ENCODE data around the gene ATP5PF. TPM values are rescaled to one million over a fixed set of nuclear protein-coding genes. Genes with fewer than 3 reads are reported as not detected.
A peak's percentile ranks its signal among the peaks of the same experiment; 100 is the strongest.
"Not testable (repeated sequence)": the region's sequence is repeated elsewhere in the genome, so short reads cannot be mapped to it uniquely, and the experiment has no call there.

ATP5PF gene
- total RNA-seq, 4 donors from 2014 or later = 105 to 213 (median 136) TPM

- no peaks in the 10 kb centered on the region for H3K9me3 ChIP-seq
- H3K4me1 ChIP-seq = peaks cover 55 to 65% (median 61%) of the 10 kb centered on the region in 4 donors
- 7% methylated on average over 13 of the region's 30 CpGs for WGBS
- DNase-seq (ENCODE audit: extremely low spot score) = no peak
- peak overlapping the region; percentile 95 to 99 (median 97) for H3K27ac ChIP-seq (replicated peaks in 1 of 4)
- peak overlapping the region; percentile 77 to 97 (median 81) for H3K4me3 ChIP-seq
- peaks cover 2 to 12% (median 6%) of the 10 kb centered on the region in 4 donors for H3K36me3 ChIP-seq
- TF ChIP-seq POLR2AphosphoS5 (IDR thresholded peaks at IDR 0.05) = no peak
- TF ChIP-seq POLR2A (IDR thresholded peaks at IDR 0.05; ENCODE audit: low read depth) = no peak
- H3K27me3 ChIP-seq = no peaks in the 10 kb centered on the region
- intact Hi-C loops (cut with DNase I) = no loop called here
These were observed 648 bp downstream of the ATP5PF start for GRCh38 chr21:25733859-25734653.

GRCh38 chr21:25732091-25732760, 2.5 kb downstream of the ATP5PF start:
- WGBS = 79% methylated on average over 6 of the region's 6 CpGs

GRCh38 chr21:25722631-25723030, 12.1 kb downstream of the ATP5PF start:
- 63% methylated on average over 3 of the region's 3 CpGs for WGBS
- Histone ChIP-seq H3K36me3 (peaks cover 24 to 76% (median 54%) of the 10 kb centered on the region in 4 donors), H3K27me3 (no peaks in the 10 kb centered on the region), H3K4me1 (peaks cover 8 to 41% (median 24%) of the 10 kb centered on the region in 4 donors), H3K27ac (replicated peaks in 1 of 4) (peak overlapping the region in 2 of 4 donors; percentile 13 to 43), H3K4me3 (no peak overlapping the region), H3K9me3 (no peaks in the 10 kb centered on the region)
- TF ChIP-seq POLR2AphosphoS5 (IDR thresholded peaks at IDR 0.05) = no peak
- TF ChIP-seq EP300 (IDR thresholded peaks at IDR 0.05) = no peak
- TF ChIP-seq CTCF (IDR thresholded peaks at IDR 0.05) = no peak
- no peak for TF ChIP-seq POLR2A (IDR thresholded peaks at IDR 0.05; ENCODE audit: low read depth)
- no peak for DNase-seq (ENCODE audit: extremely low spot score)
- intact Hi-C loops (cut with DNase I) = no loop called here

More at GRCh38 chr21:25732091-25732760, 2.5 kb downstream of the ATP5PF start:
- H3K9me3 ChIP-seq = no peaks in the 10 kb centered on the region
- TF ChIP-seq EP300 (IDR thresholded peaks at IDR 0.05) (no peak), CTCF (IDR thresholded peaks at IDR 0.05) (no peak), POLR2A (IDR thresholded peaks at IDR 0.05; ENCODE audit: low read depth) (no peak), POLR2AphosphoS5 (IDR thresholded peaks at IDR 0.05) (no peak)
- intact Hi-C loops (cut with DNase I) = no loop called here
- no peak overlapping the region for H3K4me3 ChIP-seq
- peaks cover 51 to 72% (median 57%) of the 10 kb centered on the region in 4 donors for H3K4me1 ChIP-seq
- peaks cover 15 to 31% (median 23%) of the 10 kb centered on the region in 4 donors for H3K36me3 ChIP-seq
- no peaks in the 10 kb centered on the region for H3K27me3 ChIP-seq
- H3K27ac ChIP-seq (replicated peaks in 1 of 4) = peak overlapping the region; percentile 4 to 99 (median 68)
- no peak for DNase-seq (ENCODE audit: extremely low spot score)

GRCh38 chr21:25721987-25722386, 12.7 kb downstream of the ATP5PF start:
- peaks cover 24 to 69% (median 48%) of the 10 kb centered on the region in 4 donors for H3K36me3 ChIP-seq
- H3K27me3 ChIP-seq = no peaks in the 10 kb centered on the region
- DNase-seq (ENCODE audit: extremely low spot score) = no peak
- H3K4me3 ChIP-seq = no peak overlapping the region
- H3K9me3 ChIP-seq = no peaks in the 10 kb centered on the region
- peaks cover 8 to 39% (median 18%) of the 10 kb centered on the region in 4 donors for H3K4me1 ChIP-seq
- intact Hi-C loops (cut with DNase I) = no loop called here
- TF ChIP-seq EP300 (IDR thresholded peaks at IDR 0.05) (no peak), POLR2AphosphoS5 (IDR thresholded peaks at IDR 0.05) (no peak), POLR2A (IDR thresholded peaks at IDR 0.05; ENCODE audit: low read depth) (no peak)
- peak overlapping the region in 3 of 4 donors; percentile 34 to 58 (median 43) for H3K27ac ChIP-seq (replicated peaks in 1 of 4)
- 79% methylated on average over 3 of the region's 3 CpGs for WGBS

- 84% methylated on average over 5 of the region's 5 CpGs for WGBS
- Histone ChIP-seq H3K9me3 (no peaks in the 10 kb centered on the region), H3K27ac (replicated peaks in 1 of 4) (no peak overlapping the region), H3K4me1 (peaks cover 6 to 21% (median 9%) of the 10 kb centered on the region in 4 donors), H3K36me3 (peaks cover 0 to 66% (median 51%) of the 10 kb centered on the region in 4 donors), H3K4me3 (no peak overlapping the region), H3K27me3 (no peaks in the 10 kb centered on the region)
- TF ChIP-seq EP300 (IDR thresholded peaks at IDR 0.05) (no peak), POLR2AphosphoS5 (IDR thresholded peaks at IDR 0.05) (no peak), CTCF (IDR thresholded peaks at IDR 0.05) (no peak)
- intact Hi-C loops (cut with DNase I) = no loop called here
- no peak for DNase-seq (ENCODE audit: extremely low spot score)
These were observed 17.1 kb downstream of the ATP5PF start for GRCh38 chr21:25717491-25718147.

- H3K36me3 ChIP-seq = peaks cover 0 to 57% (median 46%) of the 10 kb centered on the region in 4 donors
- WGBS = 96% methylated on average over 10 of the region's 10 CpGs
- DNase-seq (ENCODE audit: extremely low spot score); H3K4me1 ChIP-seq; H3K9me3 ChIP-seq; intact Hi-C loops (cut with DNase I); H3K4me3 ChIP-seq; H3K27me3 ChIP-seq; H3K27ac ChIP-seq (replicated peaks in 1 of 4): not testable (repeated sequence)
These were observed 20.6 kb downstream of the ATP5PF start for GRCh38 chr21:25714066-25714465.

Measured in esophagus muscularis mucosa (tissue), 4 donors.